ENCODE measurements around the gene POLR1E.

DNA sequence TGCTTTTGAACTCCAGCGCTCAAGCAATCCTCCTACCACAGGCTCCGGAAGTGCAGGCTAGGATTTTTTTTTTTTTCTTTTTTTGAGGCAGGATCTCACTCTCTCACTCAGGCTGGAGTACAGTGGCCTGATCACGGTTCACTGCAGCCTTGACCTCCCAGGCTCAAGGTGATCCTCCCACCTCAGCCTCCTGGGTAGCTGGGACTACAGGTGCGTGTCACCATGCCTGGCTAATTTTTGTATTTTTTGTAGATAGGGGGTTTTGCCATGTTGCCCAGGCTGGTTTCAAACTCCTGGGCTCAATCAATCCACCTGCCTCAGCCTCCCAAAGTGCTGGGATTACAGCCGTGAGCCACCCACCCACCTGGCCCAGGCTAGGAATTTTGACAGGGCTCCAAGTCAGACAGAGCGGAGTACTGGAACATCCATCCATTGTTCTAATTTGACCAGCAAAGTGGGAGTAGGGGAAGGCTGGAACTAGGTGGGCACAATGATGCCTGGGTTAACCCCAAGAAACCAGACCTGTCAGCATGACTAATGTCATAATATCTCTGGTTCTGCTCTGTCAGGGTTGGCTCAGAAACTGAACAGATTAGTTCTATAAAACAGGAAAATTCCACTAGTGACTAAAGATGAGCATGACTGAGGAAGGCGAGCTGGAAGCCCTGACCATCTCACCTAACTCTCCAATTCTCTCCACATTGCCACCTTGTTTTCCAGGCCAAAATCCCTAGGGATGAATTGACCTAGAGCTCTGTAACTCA lies 29.7 kb upstream of the POLR1E start:
- TF ChIP-seq, protein P1, sequence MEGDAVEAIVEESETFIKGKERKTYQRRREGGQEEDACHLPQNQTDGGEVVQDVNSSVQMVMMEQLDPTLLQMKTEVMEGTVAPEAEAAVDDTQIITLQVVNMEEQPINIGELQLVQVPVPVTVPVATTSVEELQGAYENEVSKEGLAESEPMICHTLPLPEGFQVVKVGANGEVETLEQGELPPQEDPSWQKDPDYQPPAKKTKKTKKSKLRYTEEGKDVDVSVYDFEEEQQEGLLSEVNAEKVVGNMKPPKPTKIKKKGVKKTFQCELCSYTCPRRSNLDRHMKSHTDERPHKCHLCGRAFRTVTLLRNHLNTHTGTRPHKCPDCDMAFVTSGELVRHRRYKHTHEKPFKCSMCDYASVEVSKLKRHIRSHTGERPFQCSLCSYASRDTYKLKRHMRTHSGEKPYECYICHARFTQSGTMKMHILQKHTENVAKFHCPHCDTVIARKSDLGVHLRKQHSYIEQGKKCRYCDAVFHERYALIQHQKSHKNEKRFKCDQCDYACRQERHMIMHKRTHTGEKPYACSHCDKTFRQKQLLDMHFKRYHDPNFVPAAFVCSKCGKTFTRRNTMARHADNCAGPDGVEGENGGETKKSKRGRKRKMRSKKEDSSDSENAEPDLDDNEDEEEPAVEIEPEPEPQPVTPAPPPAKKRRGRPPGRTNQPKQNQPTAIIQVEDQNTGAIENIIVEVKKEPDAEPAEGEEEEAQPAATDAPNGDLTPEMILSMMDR (IDR thresholded peaks at IDR 0.05): no peak
- no peak for TF ChIP-seq EZH2 (IDR thresholded peaks at IDR 0.05)
